Thoracic aorta (tissue), 2 donors: Measurements from ENCODE around the gene CNIH3. TPM values are rescaled to one million over a fixed set of nuclear protein-coding genes. Genes with fewer than 3 reads are reported as not detected.

Experiments used
- ATAC-seq: fragments of 150-250 bp; one replicate; pipeline ENCODE4 v1.8.0; 2017; ENCODE audit warnings: low read depth; ENCODE audit not compliant: insufficient number of reproducible peaks, low FRiP score
- DNase-seq: peaks from one replicate; pipeline ENCODE4 v3.0.0-alpha.2; 2020; ENCODE audit warnings: low spot score
- H3K27ac ChIP-seq, 2 donors: fragments of 200-600 bp; sonication (generic); 1 replicate in 1 of 2; 2 replicates in 1 of 2; pipeline ENCODE4 v1.5.1; 2016; ENCODE audit warnings: mild to moderate bottlenecking in 2 of 2, moderate library complexity in 2 of 2
- H3K27me3 ChIP-seq: fragments of 200-600 bp; sonication (generic); replicated peaks from 2 replicates; pipeline ENCODE4 v1.6.0; 2016; ENCODE audit warnings: mild to moderate bottlenecking; ENCODE audit not compliant: insufficient read depth
- H3K36me3 ChIP-seq: fragments of 200-600 bp; sonication (generic); one replicate; pipeline ENCODE4 v1.5.1; 2016
- H3K4me1 ChIP-seq, 2 donors: fragments of 200-600 bp; sonication (generic); 1 replicate in 1 of 2; 2 replicates in 1 of 2; pipeline versions ENCODE4 v1.5.1 to v1.6.0; 2016; ENCODE audit warnings: low read depth in 2 of 2, mild to moderate bottlenecking in 1 of 2; ENCODE audit not compliant: control insufficient read depth in 1 of 2
- H3K4me3 ChIP-seq: fragments of 200-600 bp; sonication (generic); 2 replicates; pipeline ENCODE4 v1.5.1; 2016; ENCODE audit warnings: mild to moderate bottlenecking
- H3K9me3 ChIP-seq: fragments of 200-600 bp; sonication (generic); 2 replicates; pipeline ENCODE4 v1.5.1; 2016
- total RNA-seq, 2 donors: library from RNA; depleted of rRNA; stranded (reverse); fragments of >200 nt; gene quantifications; one replicate each; pipeline versions ENCODE4 v1.1.0 to v1.2.3, GENCODE V29; 2016
- TF ChIP-seq, protein P1 (sequence below): fragments of 200-600 bp; sonication (generic); IDR thresholded peaks from one replicate; pipeline ENCODE4 v1.5.1; 2019; ENCODE audit warnings: antibody characterized with exemption

Gene CNIH3
- total RNA-seq, 2 donors from 2014 or later: 0.21 TPM; not detected in 1

DNA sequence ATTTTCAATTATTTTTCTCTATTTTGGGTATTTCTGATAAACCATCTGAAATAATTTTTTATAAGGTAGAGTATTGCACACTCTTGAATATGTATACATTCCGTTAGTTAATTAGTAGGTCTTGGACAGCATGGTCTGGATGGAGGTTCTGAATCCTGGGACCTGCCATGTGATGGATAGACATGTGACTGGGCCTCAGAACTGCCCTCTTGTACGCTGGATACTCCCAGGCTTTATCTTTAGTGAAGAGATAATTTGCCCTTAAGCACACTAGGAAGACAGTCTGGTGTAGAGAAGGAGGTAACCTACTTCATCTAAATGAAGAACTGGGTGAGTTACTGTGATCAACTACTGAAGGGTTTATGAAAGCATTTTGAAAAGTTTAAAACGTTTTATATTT lies 48.9 kb downstream of the CNIH3 start:
- H3K36me3 ChIP-seq: no peaks in the 10 kb centered on the region
- TF ChIP-seq, protein P1, sequence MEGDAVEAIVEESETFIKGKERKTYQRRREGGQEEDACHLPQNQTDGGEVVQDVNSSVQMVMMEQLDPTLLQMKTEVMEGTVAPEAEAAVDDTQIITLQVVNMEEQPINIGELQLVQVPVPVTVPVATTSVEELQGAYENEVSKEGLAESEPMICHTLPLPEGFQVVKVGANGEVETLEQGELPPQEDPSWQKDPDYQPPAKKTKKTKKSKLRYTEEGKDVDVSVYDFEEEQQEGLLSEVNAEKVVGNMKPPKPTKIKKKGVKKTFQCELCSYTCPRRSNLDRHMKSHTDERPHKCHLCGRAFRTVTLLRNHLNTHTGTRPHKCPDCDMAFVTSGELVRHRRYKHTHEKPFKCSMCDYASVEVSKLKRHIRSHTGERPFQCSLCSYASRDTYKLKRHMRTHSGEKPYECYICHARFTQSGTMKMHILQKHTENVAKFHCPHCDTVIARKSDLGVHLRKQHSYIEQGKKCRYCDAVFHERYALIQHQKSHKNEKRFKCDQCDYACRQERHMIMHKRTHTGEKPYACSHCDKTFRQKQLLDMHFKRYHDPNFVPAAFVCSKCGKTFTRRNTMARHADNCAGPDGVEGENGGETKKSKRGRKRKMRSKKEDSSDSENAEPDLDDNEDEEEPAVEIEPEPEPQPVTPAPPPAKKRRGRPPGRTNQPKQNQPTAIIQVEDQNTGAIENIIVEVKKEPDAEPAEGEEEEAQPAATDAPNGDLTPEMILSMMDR: no peak
- ATAC-seq: no peak
- no peak overlapping the region for H3K4me3 ChIP-seq
- no peak overlapping the region for H3K27ac ChIP-seq
- no peaks in the 10 kb centered on the region for H3K27me3 ChIP-seq
- no peak for DNase-seq
- no peaks in the 10 kb centered on the region for H3K9me3 ChIP-seq
- H3K4me1 ChIP-seq: no peaks in the 10 kb centered on the region

DNA sequence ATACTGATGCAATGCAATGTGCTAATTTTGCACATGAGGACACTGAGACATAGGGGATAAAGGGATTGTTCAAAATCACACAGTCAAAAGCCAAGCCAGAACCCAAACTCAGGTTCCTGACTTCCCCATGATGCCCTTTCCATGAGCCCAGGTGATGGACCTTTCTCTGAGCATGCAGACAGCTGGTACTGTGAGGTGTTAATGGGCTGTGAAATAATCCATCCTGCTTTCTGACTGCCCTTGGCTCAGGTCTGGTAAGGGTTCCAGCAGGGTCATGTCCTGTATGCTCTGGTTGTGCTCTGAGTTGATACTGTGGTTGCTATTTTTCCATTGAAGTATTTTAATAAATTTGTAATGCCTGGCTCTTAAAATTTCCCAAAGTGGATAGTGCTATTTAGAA lies 50.0 kb downstream of the CNIH3 start:
- TF ChIP-seq, protein P1: no peak
- DNase-seq (no peak), ATAC-seq (no peak)
- Histone ChIP-seq H3K4me3 (no peak overlapping the region), H3K4me1 (no peaks in the 10 kb centered on the region), H3K27ac (no peak overlapping the region), H3K36me3 (no peaks in the 10 kb centered on the region), H3K9me3 (no peaks in the 10 kb centered on the region), H3K27me3 (no peaks in the 10 kb centered on the region)

DNA sequence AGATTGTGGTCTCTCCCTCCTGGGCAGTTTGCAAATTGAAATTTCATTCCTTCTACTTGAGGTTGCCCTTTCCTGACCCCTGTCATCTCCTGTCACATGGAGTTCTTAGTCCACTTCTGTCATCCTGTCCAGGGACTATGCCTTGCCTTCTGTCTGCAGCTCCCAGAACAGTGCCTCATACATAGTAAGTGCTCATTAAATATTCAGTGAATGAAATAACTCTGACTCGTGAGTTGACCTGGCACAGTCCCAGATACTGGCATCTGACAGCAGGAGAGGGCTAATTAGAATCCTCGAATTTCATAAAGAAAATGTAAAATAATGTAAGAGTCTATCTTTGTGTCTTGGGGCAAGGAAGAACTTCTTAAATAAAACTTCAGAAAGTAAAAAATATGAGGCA lies 50.8 kb downstream of the CNIH3 start:
- Histone ChIP-seq H3K4me3 (no peak overlapping the region), H3K4me1 (no peaks in the 10 kb centered on the region), H3K36me3 (no peaks in the 10 kb centered on the region), H3K27me3 (no peaks in the 10 kb centered on the region), H3K27ac (no peak overlapping the region), H3K9me3 (no peaks in the 10 kb centered on the region)
- no peak for ATAC-seq
- DNase-seq: no peak
- TF ChIP-seq, protein P1: no peak

DNA sequence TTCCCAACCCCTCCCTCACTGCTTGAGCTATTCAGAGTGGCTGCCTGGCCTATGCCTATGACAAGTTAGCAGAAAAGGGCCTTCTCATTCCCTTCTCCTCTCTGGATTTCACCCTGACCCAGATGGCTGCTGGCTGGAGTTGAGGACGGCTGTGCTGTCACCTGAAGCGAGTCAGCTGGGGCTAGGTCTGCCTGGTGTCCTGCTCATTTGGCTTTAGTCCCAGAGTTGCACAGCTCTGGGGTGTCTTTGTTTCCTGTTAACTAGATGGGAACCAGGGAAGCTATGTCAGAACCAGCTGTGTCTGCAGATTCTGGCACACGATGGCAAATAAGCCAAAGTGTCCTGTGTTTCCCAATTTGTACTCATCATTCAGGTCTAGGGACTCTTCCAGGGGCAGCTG lies 52.9 kb downstream of the CNIH3 start:
- Histone ChIP-seq H3K9me3 (no peaks in the 10 kb centered on the region), H3K27ac (no peak overlapping the region), H3K36me3 (no peaks in the 10 kb centered on the region), H3K4me3 (no peak overlapping the region), H3K4me1 (no peaks in the 10 kb centered on the region), H3K27me3 (no peaks in the 10 kb centered on the region)
- ATAC-seq: no peak
- DNase-seq: no peak
- TF ChIP-seq, protein P1: no peak

DNA sequence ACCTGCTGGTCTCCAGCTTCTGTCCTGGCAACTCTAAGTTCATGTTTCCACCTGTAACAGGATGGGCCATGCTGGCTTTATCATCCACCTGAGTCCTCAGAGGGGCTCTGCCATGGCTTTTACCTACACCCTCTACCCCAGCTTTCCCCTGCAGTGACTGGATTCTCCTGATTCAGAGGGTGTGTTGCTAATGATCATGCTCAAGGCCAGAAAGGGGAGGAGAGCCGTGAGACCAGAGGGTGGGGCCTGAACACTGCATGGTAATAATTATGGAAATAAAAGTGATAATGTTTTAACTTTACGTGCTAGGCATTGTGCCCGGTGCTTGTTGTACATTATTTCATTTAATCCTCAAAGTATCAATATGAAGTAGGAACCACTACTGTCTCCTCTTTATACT lies 53.3 kb downstream of the CNIH3 start:
- Histone ChIP-seq H3K4me1 (no peaks in the 10 kb centered on the region), H3K4me3 (no peak overlapping the region), H3K27me3 (no peaks in the 10 kb centered on the region), H3K9me3 (no peaks in the 10 kb centered on the region), H3K36me3 (no peaks in the 10 kb centered on the region), H3K27ac (no peak overlapping the region)
- no peak for DNase-seq
- TF ChIP-seq, protein P1: no peak
- no peak for ATAC-seq
